Gastroesophageal sphincter (tissue), 4 donors: ENCODE measurements around the gene TRDMT1. TPM values are rescaled to one million over a fixed set of nuclear protein-coding genes. Genes with fewer than 3 reads are reported as not detected.

Experiments
- ATAC-seq: fragments of 150-250 bp; one replicate; pipeline ENCODE4 v1.9.1; 2016; ENCODE audit warnings: mild to moderate bottlenecking, moderate library complexity
- H3K27ac ChIP-seq, 4 donors: fragments of 200-600 bp; sonication (generic) in 3 of 4; 1 replicate in 3 of 4; 2 replicates in 1 of 4; pipeline ENCODE4 v1.5.1; 2016 to 2019
- H3K27me3 ChIP-seq: fragments of 200-600 bp; sonication (generic); one replicate; pipeline ENCODE4 v1.5.1; 2019
- H3K36me3 ChIP-seq, 2 donors: fragments of 200-600 bp; sonication (generic); one replicate each; pipeline ENCODE4 v1.5.1; 2019; ENCODE audit warnings: control low read depth in 1 of 2
- H3K4me1 ChIP-seq, 3 donors: fragments of 200-600 bp; sonication (generic); 1 replicate in 2 of 3; 2 replicates in 1 of 3; pipeline ENCODE4 v1.5.1; 2016 to 2019; ENCODE audit warnings: control low read depth in 2 of 3
- H3K4me3 ChIP-seq, 2 donors: fragments of 200-600 bp; sonication (generic); one replicate each; pipeline ENCODE4 v1.5.1; 2019; ENCODE audit warnings: mild to moderate bottlenecking in 1 of 2, moderate library complexity in 1 of 2
- H3K9me3 ChIP-seq, 3 donors: fragments of 200-600 bp; sonication (generic); one replicate each; pipeline ENCODE4 v1.5.1; 2017 to 2019; ENCODE audit warnings: control low read depth in 2 of 3
- EP300 ChIP-seq: sonication (generic); formaldehyde crosslinking; IDR thresholded peaks from one replicate; pipeline ENCODE4 v1.6.1; 2017; ENCODE audit warnings: antibody characterized with exemption, mild to moderate bottlenecking
- POLR2A ChIP-seq, 2 donors: fragments of 450-650 bp; IDR thresholded peaks; one replicate each; pipeline ENCODE4 v1.6.1; 2017; ENCODE audit warnings: antibody characterized with exemption in 2 of 2, mild to moderate bottlenecking in 2 of 2, moderate library complexity in 1 of 2
- POLR2AphosphoS5 ChIP-seq: sonication (generic); formaldehyde crosslinking; IDR thresholded peaks from one replicate; pipeline ENCODE4 v1.6.1; 2017; ENCODE audit warnings: antibody characterized with exemption
- WGBS, 2 donors: methylation state at CpG; one replicate each; pipeline ENCODE4 v1.1.5; 2018; ENCODE audit warnings: low coverage in 1 of 2; 5-methylcytosine and 5-hydroxymethylcytosine counted together
- total RNA-seq, 4 donors: library from RNA; depleted of rRNA; stranded (reverse); fragments of >200 nt; gene quantifications; one replicate each; pipeline ENCODE4 v1.1.0, GENCODE V29; 2016
- TF ChIP-seq, protein P1 (sequence below), 4 experiments: fragments of 200-600 bp in 2 of 4; fragments of 450-650 bp in 2 of 4; sonication (generic) in 1 of 4; IDR thresholded peaks; one replicate each; pipeline ENCODE4 v1.5.1; 2017 to 2019; ENCODE audit warnings: antibody characterized with exemption in 4 of 4, mild to moderate bottlenecking in 2 of 4, moderate library complexity in 2 of 4

Gene TRDMT1
- total RNA-seq, 4 donors from 2014 or later, result 4.5 to 6.4 (median 5.3) TPM

DNA sequence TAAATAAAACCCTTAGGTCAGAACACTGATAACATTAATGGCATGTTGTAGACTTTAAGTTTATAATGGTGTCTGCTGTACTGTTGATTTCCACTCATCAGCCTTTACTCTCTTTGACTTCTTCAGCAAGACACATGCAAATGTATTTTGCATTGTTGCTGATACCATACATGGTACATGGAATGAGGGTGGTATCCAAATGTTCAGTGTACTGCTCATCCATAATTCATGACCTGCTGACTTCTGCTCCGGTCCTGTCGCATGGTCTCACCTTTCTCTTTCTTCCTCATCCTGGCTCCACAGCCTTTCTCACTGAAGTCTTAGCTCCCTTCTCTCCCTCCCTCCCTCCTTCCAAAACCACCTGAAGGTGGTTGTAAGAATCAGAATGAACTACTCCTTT is 67.2 kb downstream of the TRDMT1 start:
- Histone ChIP-seq H3K27me3 (no peaks in the 10 kb centered on the region), H3K4me1 (no peaks in the 10 kb centered on the region), H3K4me3 (no peak overlapping the region), H3K36me3 (no peaks in the 10 kb centered on the region), H3K9me3 (no peaks in the 10 kb centered on the region), H3K27ac (no peak overlapping the region)
- TF ChIP-seq, protein P1, sequence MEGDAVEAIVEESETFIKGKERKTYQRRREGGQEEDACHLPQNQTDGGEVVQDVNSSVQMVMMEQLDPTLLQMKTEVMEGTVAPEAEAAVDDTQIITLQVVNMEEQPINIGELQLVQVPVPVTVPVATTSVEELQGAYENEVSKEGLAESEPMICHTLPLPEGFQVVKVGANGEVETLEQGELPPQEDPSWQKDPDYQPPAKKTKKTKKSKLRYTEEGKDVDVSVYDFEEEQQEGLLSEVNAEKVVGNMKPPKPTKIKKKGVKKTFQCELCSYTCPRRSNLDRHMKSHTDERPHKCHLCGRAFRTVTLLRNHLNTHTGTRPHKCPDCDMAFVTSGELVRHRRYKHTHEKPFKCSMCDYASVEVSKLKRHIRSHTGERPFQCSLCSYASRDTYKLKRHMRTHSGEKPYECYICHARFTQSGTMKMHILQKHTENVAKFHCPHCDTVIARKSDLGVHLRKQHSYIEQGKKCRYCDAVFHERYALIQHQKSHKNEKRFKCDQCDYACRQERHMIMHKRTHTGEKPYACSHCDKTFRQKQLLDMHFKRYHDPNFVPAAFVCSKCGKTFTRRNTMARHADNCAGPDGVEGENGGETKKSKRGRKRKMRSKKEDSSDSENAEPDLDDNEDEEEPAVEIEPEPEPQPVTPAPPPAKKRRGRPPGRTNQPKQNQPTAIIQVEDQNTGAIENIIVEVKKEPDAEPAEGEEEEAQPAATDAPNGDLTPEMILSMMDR (IDR thresholded peaks at IDR 0.05), result no peak
- TF ChIP-seq EP300 (no peak), POLR2AphosphoS5 (no peak)
- no peak for ATAC-seq
- WGBS, 2 donors, result 80 to 92% methylated on average over 1 to 2 of the region's 2 CpGs

DNA sequence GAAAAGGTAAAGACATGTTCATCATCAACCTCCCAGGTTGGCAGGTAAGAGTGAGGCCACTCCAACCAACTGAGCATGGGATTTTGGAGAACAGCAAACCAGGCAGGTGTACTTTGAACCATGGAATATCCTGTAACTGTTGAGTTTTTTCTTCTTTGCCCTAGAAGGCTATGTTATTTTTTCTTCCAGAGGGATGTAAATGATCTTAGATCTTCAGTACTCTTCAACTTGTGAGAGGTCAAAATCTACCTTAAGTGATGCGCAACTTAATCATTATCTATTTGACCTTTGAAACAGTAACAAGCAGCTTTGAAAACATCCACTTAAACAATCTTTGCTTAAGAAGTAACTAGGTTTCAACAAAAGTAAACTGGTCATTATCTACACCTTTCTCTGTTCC is 71.7 kb downstream of the TRDMT1 start, which contains the start of gene CUBN:
CUBN (minus strand) TSS at position 71 of the 400 bp plus-strand sequence; CDS start at position 25, 46 bp downstream.
- no peak within 1 kb of the TSS for H3K4me3 ChIP-seq
- H3K9me3 ChIP-seq, result no peaks in the 10 kb centered on the region
- no peak for ATAC-seq
- no peaks in the 10 kb centered on the region for H3K27me3 ChIP-seq
- no peak within 1 kb of the TSS for H3K27ac ChIP-seq
- TF ChIP-seq, protein P1 (IDR thresholded peaks at IDR 0.05), result no peak
- TF ChIP-seq POLR2A (IDR thresholded peaks at IDR 0.05) (no peak), POLR2AphosphoS5 (no peak), EP300 (no peak)
- 92 to 100% methylated on average over 1 of the region's 1 CpG for WGBS, 2 donors
- H3K36me3 ChIP-seq, result no peaks in the 10 kb centered on the region
- H3K4me1 ChIP-seq, result no peaks in the 10 kb centered on the region

- no peaks in the 10 kb centered on the region for H3K4me1 ChIP-seq
- no peaks in the 10 kb centered on the region for H3K27me3 ChIP-seq
- peak; percentile 65 for ATAC-seq
- H3K36me3 ChIP-seq, result no peaks in the 10 kb centered on the region
- H3K9me3 ChIP-seq, result no peaks in the 10 kb centered on the region
- no peak overlapping the region for H3K27ac ChIP-seq
- WGBS, 2 donors, result 82 to 93% methylated on average over 2 to 3 of the region's 3 CpGs
- H3K4me3 ChIP-seq, result no peak overlapping the region
- no peak for TF ChIP-seq POLR2A (IDR thresholded peaks at IDR 0.05)
- TF ChIP-seq POLR2AphosphoS5, result no peak
- TF ChIP-seq, protein P1 (IDR thresholded peaks at IDR 0.05), result no peak
- TF ChIP-seq EP300, result no peak
Observed at GRCh38 chr10:17128261-17128660, 73.2 kb downstream of the TRDMT1 start.

GRCh38 chr10:17126327-17126726 is 75.1 kb downstream of the TRDMT1 start:
- H3K27ac ChIP-seq, result no peak overlapping the region
- H3K27me3 ChIP-seq, result no peaks in the 10 kb centered on the region
- H3K9me3 ChIP-seq, result no peaks in the 10 kb centered on the region
- 89 to 97% methylated on average over 4 to 5 of the region's 5 CpGs for WGBS, 2 donors
- no peak for ATAC-seq
- H3K36me3 ChIP-seq, result no peaks in the 10 kb centered on the region
- no peak overlapping the region for H3K4me3 ChIP-seq
- no peaks in the 10 kb centered on the region for H3K4me1 ChIP-seq
- TF ChIP-seq POLR2A (IDR thresholded peaks at IDR 0.05), result no peak
- TF ChIP-seq, protein P1 (IDR thresholded peaks at IDR 0.05), result no peak
- no peak for TF ChIP-seq EP300
- no peak for TF ChIP-seq POLR2AphosphoS5

- Histone ChIP-seq H3K27ac (no peak overlapping the region), H3K36me3 (no peaks in the 10 kb centered on the region), H3K27me3 (no peaks in the 10 kb centered on the region), H3K4me1 (no peaks in the 10 kb centered on the region), H3K9me3 (no peaks in the 10 kb centered on the region), H3K4me3 (no peak overlapping the region)
- WGBS, 2 donors, result 85 to 96% methylated on average over 5 of the region's 5 CpGs
- ATAC-seq, result no peak
- TF ChIP-seq, protein P1 (IDR thresholded peaks at IDR 0.05), result no peak
- TF ChIP-seq POLR2A (IDR thresholded peaks at IDR 0.05) (no peak), EP300 (no peak), POLR2AphosphoS5 (no peak)
Observed at GRCh38 chr10:17125206-17125893, 76.1 kb downstream of the TRDMT1 start.
